Measurements from ENCODE around the gene MYO1F.

Gene MYO1F

DNA sequence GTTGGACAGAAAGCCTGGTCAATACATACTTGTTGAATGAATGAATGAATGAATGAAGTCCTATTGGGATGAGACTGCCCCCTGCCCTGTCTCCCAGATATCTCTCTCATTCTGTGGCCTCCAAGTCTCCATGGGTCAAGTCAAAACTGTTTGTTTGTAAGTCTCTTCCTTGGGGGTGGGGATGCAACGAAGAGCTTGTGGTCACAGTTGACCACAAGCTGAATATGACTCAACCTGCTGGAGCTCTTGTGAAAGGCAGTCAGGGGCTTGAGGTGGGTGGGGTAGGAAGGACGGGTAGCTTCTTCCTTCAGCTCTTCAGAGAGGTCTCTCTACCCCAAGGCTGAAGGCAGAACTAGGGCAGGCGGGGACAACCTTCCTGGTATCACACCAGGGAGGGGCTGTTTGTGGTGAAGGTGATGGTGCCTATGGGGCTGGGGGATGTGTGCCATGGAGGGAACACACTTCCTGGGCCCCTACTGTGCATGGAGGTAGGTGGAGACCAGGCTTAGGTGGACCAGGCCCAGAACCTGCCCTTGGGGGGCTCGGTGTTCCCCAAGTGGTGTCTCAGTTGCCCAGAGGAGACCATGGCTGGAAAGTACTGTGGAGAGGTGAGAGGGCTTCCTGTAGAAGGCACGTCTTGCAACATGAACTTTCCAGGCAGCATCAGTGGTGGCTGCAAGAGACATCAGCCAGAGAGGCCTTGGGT is 8.0 kb downstream of the MYO1F start:
- TF ChIP-seq CREB1 (IDR thresholded peaks at IDR 0.05; ENCODE audit: low read depth): no peak
- no peak for TF ChIP-seq NFIC (IDR thresholded peaks at IDR 0.05)
- TF ChIP-seq YY1 (IDR thresholded peaks at IDR 0.05; ENCODE audit: low read depth): no peak
- no peak for TF ChIP-seq RAD21 (IDR thresholded peaks at IDR 0.05; ENCODE audit: low read depth)
- no peak for TF ChIP-seq ZBTB7A (IDR thresholded peaks at IDR 0.05; ENCODE audit: low read depth)
- TF ChIP-seq EGR1 (IDR thresholded peaks at IDR 0.05): no peak
- TF ChIP-seq, protein P1, sequence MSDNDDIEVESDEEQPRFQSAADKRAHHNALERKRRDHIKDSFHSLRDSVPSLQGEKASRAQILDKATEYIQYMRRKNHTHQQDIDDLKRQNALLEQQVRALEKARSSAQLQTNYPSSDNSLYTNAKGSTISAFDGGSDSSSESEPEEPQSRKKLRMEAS (IDR thresholded peaks at IDR 0.05): no peak
- no peak for TF ChIP-seq TCF12 (IDR thresholded peaks at IDR 0.05; ENCODE audit: low read depth)
- TF ChIP-seq EP300 (IDR thresholded peaks at IDR 0.05; ENCODE audit: borderline replicate concordance): no peak
- no peak for TF ChIP-seq TEAD4 (IDR thresholded peaks at IDR 0.05)
- no peak for TF ChIP-seq FOXM1 (IDR thresholded peaks at IDR 0.05; ENCODE audit: borderline replicate concordance, low read depth)
- TF ChIP-seq CEBPB (IDR thresholded peaks at IDR 0.05): no peak
- TF ChIP-seq, protein P2, sequence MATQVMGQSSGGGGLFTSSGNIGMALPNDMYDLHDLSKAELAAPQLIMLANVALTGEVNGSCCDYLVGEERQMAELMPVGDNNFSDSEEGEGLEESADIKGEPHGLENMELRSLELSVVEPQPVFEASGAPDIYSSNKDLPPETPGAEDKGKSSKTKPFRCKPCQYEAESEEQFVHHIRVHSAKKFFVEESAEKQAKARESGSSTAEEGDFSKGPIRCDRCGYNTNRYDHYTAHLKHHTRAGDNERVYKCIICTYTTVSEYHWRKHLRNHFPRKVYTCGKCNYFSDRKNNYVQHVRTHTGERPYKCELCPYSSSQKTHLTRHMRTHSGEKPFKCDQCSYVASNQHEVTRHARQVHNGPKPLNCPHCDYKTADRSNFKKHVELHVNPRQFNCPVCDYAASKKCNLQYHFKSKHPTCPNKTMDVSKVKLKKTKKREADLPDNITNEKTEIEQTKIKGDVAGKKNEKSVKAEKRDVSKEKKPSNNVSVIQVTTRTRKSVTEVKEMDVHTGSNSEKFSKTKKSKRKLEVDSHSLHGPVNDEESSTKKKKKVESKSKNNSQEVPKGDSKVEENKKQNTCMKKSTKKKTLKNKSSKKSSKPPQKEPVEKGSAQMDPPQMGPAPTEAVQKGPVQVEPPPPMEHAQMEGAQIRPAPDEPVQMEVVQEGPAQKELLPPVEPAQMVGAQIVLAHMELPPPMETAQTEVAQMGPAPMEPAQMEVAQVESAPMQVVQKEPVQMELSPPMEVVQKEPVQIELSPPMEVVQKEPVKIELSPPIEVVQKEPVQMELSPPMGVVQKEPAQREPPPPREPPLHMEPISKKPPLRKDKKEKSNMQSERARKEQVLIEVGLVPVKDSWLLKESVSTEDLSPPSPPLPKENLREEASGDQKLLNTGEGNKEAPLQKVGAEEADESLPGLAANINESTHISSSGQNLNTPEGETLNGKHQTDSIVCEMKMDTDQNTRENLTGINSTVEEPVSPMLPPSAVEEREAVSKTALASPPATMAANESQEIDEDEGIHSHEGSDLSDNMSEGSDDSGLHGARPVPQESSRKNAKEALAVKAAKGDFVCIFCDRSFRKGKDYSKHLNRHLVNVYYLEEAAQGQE (IDR thresholded peaks at IDR 0.05; ENCODE audit: low read depth): no peak

DNA sequence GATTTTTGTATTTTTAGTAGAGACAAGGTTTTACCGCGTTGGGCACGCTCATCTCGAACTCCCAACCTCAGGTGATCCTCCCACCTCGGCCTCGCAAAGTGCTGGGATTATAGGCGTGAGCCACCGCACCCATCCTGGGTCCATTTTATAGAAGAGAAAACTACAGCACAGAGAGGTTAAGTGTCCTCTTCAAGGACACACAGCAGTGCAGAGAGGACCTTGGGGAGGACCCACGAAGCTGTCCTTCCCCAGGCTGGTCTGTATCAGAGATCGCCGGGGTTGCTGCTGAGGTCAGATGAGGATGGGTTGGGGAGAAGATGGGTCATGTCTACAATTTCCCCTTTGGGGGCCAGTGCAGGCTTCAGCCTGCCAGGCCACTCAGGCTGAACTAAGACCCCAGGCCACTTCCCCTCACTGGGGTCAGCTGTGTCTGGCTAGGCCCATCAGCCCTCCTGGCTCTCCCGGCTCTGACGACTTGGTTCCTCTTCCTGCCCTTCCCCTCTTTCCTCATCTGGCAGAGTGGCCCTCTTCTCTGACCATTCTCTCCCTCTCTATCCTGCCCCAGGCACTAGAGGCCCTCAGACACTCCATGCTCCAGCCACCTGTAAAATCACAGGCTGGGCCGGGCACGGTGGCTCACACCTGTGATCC is 9.6 kb downstream of the MYO1F start:
- TF ChIP-seq, protein P2 (IDR thresholded peaks at IDR 0.05; ENCODE audit: low read depth): no peak

DNA sequence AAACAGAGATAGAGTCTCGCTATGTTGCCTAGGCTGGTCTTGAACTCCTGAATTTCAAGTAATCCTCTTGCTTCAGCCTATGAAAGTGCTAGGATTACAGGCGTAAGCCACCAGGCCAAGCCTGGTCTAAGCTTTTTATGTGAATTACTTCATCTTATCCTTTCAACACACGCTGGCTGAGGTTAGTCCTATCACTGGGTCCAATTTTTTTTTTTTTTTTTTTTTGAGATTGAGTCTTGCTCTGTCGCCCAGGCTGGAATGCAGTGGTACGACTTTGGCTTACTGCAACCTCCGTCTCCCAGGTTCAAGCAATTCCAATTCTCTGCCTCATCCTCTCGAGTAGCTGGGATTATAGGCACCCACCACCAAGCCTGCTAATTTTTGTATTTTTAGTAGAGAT is 10.4 kb downstream of the MYO1F start:
- TF ChIP-seq YY1 (IDR thresholded peaks at IDR 0.05; ENCODE audit: low read depth): no peak
- TF ChIP-seq TAF1 (IDR thresholded peaks at IDR 0.05; ENCODE audit: low read depth): no peak
- TF ChIP-seq CEBPB (IDR thresholded peaks at IDR 0.05): no peak
- TF ChIP-seq, protein P2 (IDR thresholded peaks at IDR 0.05; ENCODE audit: low read depth): no peak
- no peak for TF ChIP-seq EP300 (IDR thresholded peaks at IDR 0.05; ENCODE audit: borderline replicate concordance)
- no peak for TF ChIP-seq ZBTB7A (IDR thresholded peaks at IDR 0.05; ENCODE audit: low read depth)
- TF ChIP-seq FOXM1 (IDR thresholded peaks at IDR 0.05; ENCODE audit: borderline replicate concordance, low read depth): no peak
- no peak for TF ChIP-seq TEAD4 (IDR thresholded peaks at IDR 0.05)
- no peak for TF ChIP-seq TCF12 (IDR thresholded peaks at IDR 0.05; ENCODE audit: low read depth)

DNA sequence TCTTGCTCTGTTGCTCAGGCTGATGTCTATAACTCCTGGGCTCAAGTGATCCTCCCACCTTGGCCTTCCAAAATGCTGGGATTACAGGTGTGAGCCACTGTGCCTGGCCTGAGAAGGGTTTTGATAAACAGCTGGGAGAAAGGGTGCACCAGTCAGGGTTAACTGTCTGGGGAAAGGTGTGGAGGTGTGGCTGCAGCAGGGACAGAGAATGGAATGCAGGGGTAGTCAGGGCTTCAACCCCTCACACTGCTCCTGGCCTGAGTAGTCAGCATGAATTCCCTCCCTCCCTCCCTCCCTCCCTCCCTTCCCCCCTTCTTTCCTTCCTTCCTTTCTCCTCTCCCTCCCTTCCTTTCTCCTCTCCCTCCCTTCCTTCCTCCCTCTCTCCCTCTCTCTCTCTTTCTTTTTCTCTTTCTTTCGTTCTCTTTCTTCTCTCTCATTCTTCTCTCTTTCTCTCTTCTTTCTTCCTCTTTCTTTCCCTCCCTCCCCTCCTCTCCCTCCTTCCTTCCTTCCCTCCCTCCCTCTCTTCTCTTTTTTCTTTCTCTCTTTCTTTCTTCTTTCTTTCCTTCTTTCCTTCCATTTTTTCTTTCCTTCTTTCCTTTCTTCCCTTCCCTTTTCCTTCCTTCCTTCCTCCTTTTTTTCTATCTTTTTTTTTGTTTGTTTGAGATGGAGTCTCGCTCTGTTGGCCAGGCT is 16.0 kb downstream of the MYO1F start:
- TF ChIP-seq ZBTB7A (IDR thresholded peaks at IDR 0.05; ENCODE audit: low read depth): no peak
- no peak for TF ChIP-seq EP300 (IDR thresholded peaks at IDR 0.05; ENCODE audit: borderline replicate concordance)
- TF ChIP-seq TEAD4 (IDR thresholded peaks at IDR 0.05): no peak
- TF ChIP-seq RAD21 (IDR thresholded peaks at IDR 0.05; ENCODE audit: low read depth): no peak
- no peak for TF ChIP-seq YY1 (IDR thresholded peaks at IDR 0.05; ENCODE audit: low read depth)
- TF ChIP-seq, protein P3, sequence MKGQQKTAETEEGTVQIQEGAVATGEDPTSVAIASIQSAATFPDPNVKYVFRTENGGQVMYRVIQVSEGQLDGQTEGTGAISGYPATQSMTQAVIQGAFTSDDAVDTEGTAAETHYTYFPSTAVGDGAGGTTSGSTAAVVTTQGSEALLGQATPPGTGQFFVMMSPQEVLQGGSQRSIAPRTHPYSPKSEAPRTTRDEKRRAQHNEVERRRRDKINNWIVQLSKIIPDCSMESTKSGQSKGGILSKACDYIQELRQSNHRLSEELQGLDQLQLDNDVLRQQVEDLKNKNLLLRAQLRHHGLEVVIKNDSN (IDR thresholded peaks at IDR 0.05): no peak
- TF ChIP-seq, protein P1 (IDR thresholded peaks at IDR 0.05): no peak
- TF ChIP-seq TAF1 (IDR thresholded peaks at IDR 0.05; ENCODE audit: low read depth): no peak
- TF ChIP-seq TCF12 (IDR thresholded peaks at IDR 0.05; ENCODE audit: low read depth): no peak

Data from Ishikawa (cell line).